K562 (cell line): ENCODE results near the gene DNAAF2. TPM values are rescaled to one million over a fixed set of nuclear protein-coding genes. Genes with fewer than 3 reads are reported as not detected.

ENCODE experiments used
- FOXP1 ChIP-seq: sonication (generic); formaldehyde crosslinking; IDR thresholded peaks from 2 replicates; pipeline ENCODE4 v1.8.0; 2022; ENCODE audit warnings: mild to moderate bottlenecking, missing genetic modification reagents
- KAT2B ChIP-seq: IDR thresholded peaks from one replicate; pipeline ENCODE4 v1.6.1; 2012; ENCODE audit warnings: low read depth, mild to moderate bottlenecking, control low read depth, inconsistent platforms, low read length, moderate library complexity
- NCOA1 ChIP-seq: fragments of 450-650 bp; IDR thresholded peaks from 2 replicates; pipeline ENCODE4 v1.6.1; 2016; ENCODE audit warnings: low read depth
- NCOR1 ChIP-seq: fragments of 450-650 bp; IDR thresholded peaks from 2 replicates; pipeline ENCODE4 v1.6.1; 2016; ENCODE audit warnings: mild to moderate bottlenecking, moderate library complexity
- NONO ChIP-seq, 2 experiments: fragments of 200-400 bp in 1 of 2; fragments of 450-650 bp in 1 of 2; formaldehyde crosslinking in 1 of 2; IDR thresholded peaks; 2 replicates each; pipeline ENCODE4 v1.6.1; 2017; ENCODE audit warnings: low read depth in 2 of 2, mild to moderate bottlenecking in 2 of 2, moderate library complexity in 2 of 2, low read length in 1 of 2
- PHB2 ChIP-seq: fragments of 450-650 bp; IDR thresholded peaks from 2 replicates; pipeline ENCODE4 v1.6.1; 2017; ENCODE audit warnings: low read depth
- PML ChIP-seq: IDR thresholded peaks from 2 replicates; pipeline ENCODE4 v1.6.1; 2012; ENCODE audit warnings: low read length, inconsistent platforms
- POLR2AphosphoS2 ChIP-seq: IDR thresholded peaks from 2 replicates; pipeline ENCODE4 v1.6.1; 2012; ENCODE audit warnings: low read length, improper control_type of control experiment
- POLR2AphosphoS5 ChIP-seq: IDR thresholded peaks from 2 replicates; pipeline ENCODE4 v1.6.1; 2011; ENCODE audit warnings: mild to moderate bottlenecking, low read depth, low read length, moderate library complexity; ENCODE audit not compliant: control insufficient read depth, insufficient read depth
- RBM14 ChIP-seq: fragments of 200-400 bp; formaldehyde crosslinking; IDR thresholded peaks from 2 replicates; pipeline ENCODE4 v1.6.1; 2018; ENCODE audit warnings: low read depth, mild to moderate bottlenecking, low read length, moderate library complexity, borderline replicate concordance; ENCODE audit not compliant: insufficient read depth
- RUNX1 ChIP-seq: sonication (generic); IDR thresholded peaks from 2 replicates; pipeline ENCODE4 v1.6.1; 2016; ENCODE audit warnings: antibody characterized with exemption, low read depth
- SAFB2 ChIP-seq: fragments of 200-400 bp; formaldehyde crosslinking; IDR thresholded peaks from 2 replicates; pipeline ENCODE4 v1.6.1; 2018; ENCODE audit warnings: borderline replicate concordance, low read length, low read depth, moderate library complexity; ENCODE audit not compliant: severe bottlenecking
- SNRNP70 ChIP-seq: fragments of 200-400 bp; formaldehyde crosslinking; optimal IDR thresholded peaks from 2 replicates; pipeline ENCODE3; 2017; ENCODE audit warnings: low read depth, low read length
- TAF1 ChIP-seq: IDR thresholded peaks from 2 replicates; pipeline ENCODE4 v1.6.1; 2011; ENCODE audit warnings: mild to moderate bottlenecking, low read length, moderate library complexity; ENCODE audit not compliant: insufficient read depth, control insufficient read depth, severe bottlenecking; ENCODE audit errors: extremely low read depth
- XRCC3 ChIP-seq: fragments of 450-650 bp; IDR thresholded peaks from 2 replicates; pipeline ENCODE4 v1.6.1; 2017; ENCODE audit warnings: mild to moderate bottlenecking, moderate library complexity
- ZFP91 ChIP-seq: sonication (generic); formaldehyde crosslinking; IDR thresholded peaks from 2 replicates; pipeline ENCODE4 v1.8.0; 2022; ENCODE audit warnings: mild to moderate bottlenecking, missing genetic modification reagents
- ZNF12 ChIP-seq: sonication (generic); formaldehyde crosslinking; IDR thresholded peaks from 2 replicates; pipeline ENCODE4 v1.4.0; 2020; ENCODE audit warnings: mild to moderate bottlenecking, missing genetic modification reagents
- ZNF407 ChIP-seq: fragments of 450-650 bp; IDR thresholded peaks from 2 replicates; pipeline ENCODE4 v1.6.1; 2016; ENCODE audit warnings: low read depth
- ZNF77 ChIP-seq: fragments of 250-450 bp; sonication (Bioruptor Pico); IDR thresholded peaks from 2 replicates; pipeline ENCODE4 v1.5.0; 2020
- ZNF785 ChIP-seq: fragments of 250-450 bp; sonication (Bioruptor Pico); IDR thresholded peaks from 2 replicates; pipeline ENCODE4 v1.4.0; 2020; ENCODE audit warnings: mild to moderate bottlenecking
- polyA plus RNA-seq, 8 experiments: library from polyadenylated mRNA; depleted of rRNA in 4 of 8; stranded (reverse) in 5 of 8; unstranded in 3 of 8; fragments of >200 nt; fragmentation: Nextera tagmentation in 2 of 8; fragmentation: Illumina TruSeq in 1 of 8; extraction: Ambion mirVana in 2 of 8; extraction: Trizol in 1 of 8; gene quantifications; 2 replicates each; pipeline versions ENCODE4 v1.2.1 to v1.2.3, GENCODE V29; 2011 to 2014; ENCODE audit warnings: inconsistent platforms in 1 of 8, missing spikeins in 1 of 8
- total RNA-seq, 7 experiments: library from RNA; depleted of rRNA in 6 of 7; stranded (reverse); fragments of >200 nt in 6 of 7; fragmentation: Illumina TruSeq in 2 of 7; extraction: Trizol in 2 of 7; gene quantifications; 2 replicates each; pipeline versions ENCODE4 v1.2.1 to v1.2.3, GENCODE V29; 2011 to 2021; ENCODE audit warnings: low replicate concordance in 1 of 7

DNAAF2 gene
- total and polyA plus RNA-seq, 9 of the 15 experiments (the other 6 are each of a cell fraction or from before 2014, with no cell fraction given): 2.4 to 14.6 (median 11.1) TPM

- TF ChIP-seq NONO (IDR thresholded peaks at IDR 0.05; ENCODE audit: low read depth in 2 of 2, low read length in 1 of 2) (no peak), ZNF77 (CRISPR knock-in tag) (no peak), RBM14 (no peak), PML (no peak), ZNF12 (no peak), SAFB2 (no peak), ZFP91 (no peak), ZNF407 (no peak), NCOR1 (peak; percentile 77), FOXP1 (CRISPR knock-in tag) (no peak), SNRNP70 (no peak), POLR2AphosphoS2 (no peak), NCOA1 (no peak), POLR2AphosphoS5 (0 out of 2 replicates have a peak, but pooled peaks have one; percentile 24), RUNX1 (no peak), PHB2 (no peak), ZNF785 (no peak), TAF1 (no peak), KAT2B (no peak), XRCC3 (no peak)
Observed at GRCh38 chr14:49594347-49595091, 40.5 kb downstream of the DNAAF2 start (continued).
